ENCODE data around the gene ECPAS.
"Not testable (repeated sequence)": the region's sequence is repeated elsewhere in the genome, so short reads cannot be mapped to it uniquely, and the experiment has no call there.

ECPAS gene

DNA sequence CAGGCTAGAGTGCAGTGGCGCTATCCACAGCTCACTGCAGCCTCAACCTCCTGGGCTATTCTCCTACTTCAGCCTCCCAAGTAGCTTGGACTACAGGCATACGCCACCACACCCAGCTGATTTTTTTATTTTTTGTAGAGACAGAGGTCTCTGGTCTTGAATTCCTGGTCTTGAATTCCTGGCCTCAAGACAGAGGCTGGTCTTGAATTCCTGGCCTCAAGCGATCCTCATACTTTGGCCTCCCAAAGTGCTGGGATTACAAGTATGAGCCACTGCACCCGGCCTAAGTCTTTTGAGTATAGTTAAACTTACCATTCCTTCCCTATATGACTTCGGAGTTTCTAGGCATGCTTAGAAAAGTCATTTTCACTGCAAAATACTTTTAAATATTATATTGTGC lies 29.4 kb downstream of the ECPAS start:
- no peaks in the 10 kb centered on the region for H3K9me3 ChIP-seq (ENCODE audit: insufficient read depth, low read length)
- H3K27ac ChIP-seq (ENCODE audit: low read length) = no peak overlapping the region
- H3K4me3 ChIP-seq (ENCODE audit: low read length) = no peak overlapping the region
- H3K27me3 ChIP-seq (ENCODE audit: low read depth, low read length) = no peaks in the 10 kb centered on the region
- H3K36me3 ChIP-seq (replicated peaks; ENCODE audit: low read depth, low read length) = peaks cover 5% of the 10 kb centered on the region
- H3K4me1 ChIP-seq (ENCODE audit: low read length) = peaks cover 16% of the 10 kb centered on the region; the same call in 1 of the 2 replicates
- H3K4me2 ChIP-seq (ENCODE audit: low read length) = no peak overlapping the region
- H3K9ac ChIP-seq (ENCODE audit: low read length) = no peak overlapping the region
- TF ChIP-seq, protein P1, sequence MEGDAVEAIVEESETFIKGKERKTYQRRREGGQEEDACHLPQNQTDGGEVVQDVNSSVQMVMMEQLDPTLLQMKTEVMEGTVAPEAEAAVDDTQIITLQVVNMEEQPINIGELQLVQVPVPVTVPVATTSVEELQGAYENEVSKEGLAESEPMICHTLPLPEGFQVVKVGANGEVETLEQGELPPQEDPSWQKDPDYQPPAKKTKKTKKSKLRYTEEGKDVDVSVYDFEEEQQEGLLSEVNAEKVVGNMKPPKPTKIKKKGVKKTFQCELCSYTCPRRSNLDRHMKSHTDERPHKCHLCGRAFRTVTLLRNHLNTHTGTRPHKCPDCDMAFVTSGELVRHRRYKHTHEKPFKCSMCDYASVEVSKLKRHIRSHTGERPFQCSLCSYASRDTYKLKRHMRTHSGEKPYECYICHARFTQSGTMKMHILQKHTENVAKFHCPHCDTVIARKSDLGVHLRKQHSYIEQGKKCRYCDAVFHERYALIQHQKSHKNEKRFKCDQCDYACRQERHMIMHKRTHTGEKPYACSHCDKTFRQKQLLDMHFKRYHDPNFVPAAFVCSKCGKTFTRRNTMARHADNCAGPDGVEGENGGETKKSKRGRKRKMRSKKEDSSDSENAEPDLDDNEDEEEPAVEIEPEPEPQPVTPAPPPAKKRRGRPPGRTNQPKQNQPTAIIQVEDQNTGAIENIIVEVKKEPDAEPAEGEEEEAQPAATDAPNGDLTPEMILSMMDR (IDR thresholded peaks at IDR 0.05; ENCODE audit: low read depth, low read length) = no peak
- no peak for TF ChIP-seq EZH2phosphoT487 (IDR thresholded peaks at IDR 0.05; ENCODE audit: low read depth)
- H3K79me2 ChIP-seq (ENCODE audit: low read length) = peaks cover 96% of the 10 kb centered on the region
- H2AFZ ChIP-seq (ENCODE audit: low read depth, low read length) = no peak overlapping the region
- H4K20me1 ChIP-seq (ENCODE audit: insufficient read depth, low read length) = peaks cover 68% of the 10 kb centered on the region

DNA sequence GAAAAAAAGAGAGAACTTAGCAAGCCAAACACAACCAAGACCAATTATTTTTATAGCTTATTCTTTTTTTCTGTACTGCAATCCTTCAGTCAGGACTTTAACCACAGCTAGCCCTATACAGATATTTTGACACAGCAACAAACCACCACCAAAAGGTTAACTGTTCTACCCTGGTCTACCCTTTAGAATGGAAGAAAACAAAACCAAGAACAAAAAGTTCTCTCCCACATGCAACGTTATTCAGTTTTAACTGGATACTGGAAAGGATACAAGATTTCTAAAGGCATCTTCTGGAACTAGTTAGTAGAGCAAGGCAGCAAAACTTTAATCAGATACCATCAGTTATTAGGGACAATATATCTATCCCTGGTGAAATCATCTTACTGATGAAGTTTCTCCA lies 32.6 kb downstream of the ECPAS start:
- peaks cover 44% of the 10 kb centered on the region for H4K20me1 ChIP-seq (ENCODE audit: insufficient read depth, low read length)
- peaks cover 65% of the 10 kb centered on the region for H3K79me2 ChIP-seq (ENCODE audit: low read length)
- H3K4me2 ChIP-seq (ENCODE audit: low read length) = no peak overlapping the region

DNA sequence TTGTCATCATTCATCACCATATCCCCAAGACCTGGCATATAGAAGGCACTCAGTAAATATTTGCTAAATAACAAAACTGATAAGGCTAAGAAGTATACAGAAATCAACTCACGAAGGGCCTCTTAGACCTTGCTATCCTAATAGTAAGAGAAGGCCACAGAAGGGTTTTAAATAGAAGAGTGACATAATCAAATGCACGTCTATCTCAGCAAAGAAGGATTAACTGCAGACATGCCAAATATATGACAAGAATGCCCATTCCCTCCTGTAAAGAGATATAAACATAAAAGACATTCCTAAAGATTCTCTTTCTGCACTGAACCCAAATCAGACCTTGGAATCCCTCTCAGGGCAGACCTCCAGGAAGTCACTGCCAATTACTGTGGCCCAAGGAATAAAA lies 34.1 kb downstream of the ECPAS start:
- TF ChIP-seq, protein P1 (IDR thresholded peaks at IDR 0.05; ENCODE audit: low read depth, low read length) = no peak
- TF ChIP-seq EZH2phosphoT487 (IDR thresholded peaks at IDR 0.05; ENCODE audit: low read depth) = no peak
- Histone ChIP-seq H3K27me3 (ENCODE audit: low read depth, low read length) (no peaks in the 10 kb centered on the region), H3K4me3 (ENCODE audit: low read length) (no peak overlapping the region), H3K9me3 (ENCODE audit: insufficient read depth, low read length) (no peaks in the 10 kb centered on the region), H3K9ac (ENCODE audit: low read length) (no peak overlapping the region), H3K27ac (ENCODE audit: low read length) (no peak overlapping the region), H4K20me1 (ENCODE audit: insufficient read depth, low read length) (peaks cover 31% of the 10 kb centered on the region), H3K79me2 (ENCODE audit: low read length) (peaks cover 51% of the 10 kb centered on the region), H3K36me3 (replicated peaks; ENCODE audit: low read depth, low read length) (peaks cover 21% of the 10 kb centered on the region), H3K4me1 (ENCODE audit: low read length) (no peaks in the 10 kb centered on the region), H2AFZ (ENCODE audit: low read depth, low read length) (no peak overlapping the region), H3K4me2 (ENCODE audit: low read length) (no peak overlapping the region)

More for the DNA sequence above, 32.6 kb downstream of the ECPAS start:
- no peak overlapping the region for H2AFZ ChIP-seq (ENCODE audit: low read depth, low read length)
- no peak overlapping the region for H3K4me3 ChIP-seq (ENCODE audit: low read length)
- TF ChIP-seq, protein P1 (IDR thresholded peaks at IDR 0.05; ENCODE audit: low read depth, low read length) = no peak
- no peak for TF ChIP-seq EZH2phosphoT487 (IDR thresholded peaks at IDR 0.05; ENCODE audit: low read depth)
- H3K27me3 ChIP-seq (ENCODE audit: low read depth, low read length) = no peaks in the 10 kb centered on the region
- H3K4me1 ChIP-seq (ENCODE audit: low read length) = peaks cover 4% of the 10 kb centered on the region; the same call in 1 of the 2 replicates
- H3K36me3 ChIP-seq (replicated peaks; ENCODE audit: low read depth, low read length) = peaks cover 13% of the 10 kb centered on the region
- no peak overlapping the region for H3K27ac ChIP-seq (ENCODE audit: low read length)
- H3K9ac ChIP-seq (ENCODE audit: low read length) = no peak overlapping the region
- H3K9me3 ChIP-seq (ENCODE audit: insufficient read depth, low read length) = no peaks in the 10 kb centered on the region

DNA sequence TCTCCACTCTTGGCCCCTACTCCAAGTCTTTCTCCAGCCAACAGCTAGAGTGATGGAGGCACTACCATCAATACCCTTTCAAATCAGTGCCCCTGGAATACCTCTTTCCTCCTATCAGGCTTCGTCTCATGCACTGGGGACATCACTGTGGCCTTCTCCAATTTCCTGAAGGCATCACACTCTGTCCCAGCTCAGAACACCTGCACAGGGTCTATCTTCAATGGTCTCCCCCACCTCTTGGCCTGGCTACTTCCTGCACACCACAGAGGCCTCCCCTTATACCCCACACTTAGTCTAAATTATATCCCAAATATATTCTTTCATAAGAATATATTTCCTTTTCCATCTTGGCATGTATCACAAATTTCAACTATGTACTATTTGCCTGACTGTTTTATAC lies 34.5 kb downstream of the ECPAS start:
- H3K27me3 ChIP-seq (ENCODE audit: low read depth, low read length) = no peaks in the 10 kb centered on the region
- H2AFZ ChIP-seq (ENCODE audit: low read depth, low read length) = no peak overlapping the region
- H3K4me1 ChIP-seq (ENCODE audit: low read length) = no peaks in the 10 kb centered on the region
- no peak overlapping the region for H3K4me3 ChIP-seq (ENCODE audit: low read length)
- H3K9ac ChIP-seq (ENCODE audit: low read length) = no peak overlapping the region
- TF ChIP-seq, protein P1 (IDR thresholded peaks at IDR 0.05; ENCODE audit: low read depth, low read length) = no peak
- TF ChIP-seq EZH2phosphoT487 (IDR thresholded peaks at IDR 0.05; ENCODE audit: low read depth) = no peak
- no peak overlapping the region for H3K27ac ChIP-seq (ENCODE audit: low read length)
- H3K4me2 ChIP-seq (ENCODE audit: low read length) = no peak overlapping the region
- peaks cover 47% of the 10 kb centered on the region for H3K79me2 ChIP-seq (ENCODE audit: low read length)
- H4K20me1 ChIP-seq (ENCODE audit: insufficient read depth, low read length) = peaks cover 31% of the 10 kb centered on the region
- H3K9me3 ChIP-seq (ENCODE audit: insufficient read depth, low read length) = no peaks in the 10 kb centered on the region
- peaks cover 21% of the 10 kb centered on the region for H3K36me3 ChIP-seq (replicated peaks; ENCODE audit: low read depth, low read length)

DNA sequence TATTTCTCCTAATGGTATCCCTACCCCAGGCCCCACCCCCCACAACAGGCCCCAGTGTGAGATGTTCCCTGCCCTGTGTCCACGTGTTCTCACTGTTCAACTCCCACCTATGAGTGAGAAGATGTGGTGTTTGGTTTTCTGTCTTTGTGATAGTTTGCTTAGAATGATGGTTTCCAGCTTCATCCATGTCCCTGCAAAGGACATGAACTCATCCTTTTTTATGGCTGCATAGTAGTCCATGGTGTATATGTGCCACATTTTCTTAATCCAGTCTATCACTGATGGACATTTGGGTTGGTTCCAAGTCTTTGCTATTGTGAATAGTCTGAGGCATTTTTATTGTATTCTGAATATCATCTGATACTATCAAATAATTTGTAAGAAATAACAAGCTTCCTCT lies 38.4 kb downstream of the ECPAS start:
- not testable (repeated sequence) for H3K9ac ChIP-seq (ENCODE audit: low read length); H4K20me1 ChIP-seq (ENCODE audit: insufficient read depth, low read length)
- peaks cover 34% of the 10 kb centered on the region for H3K36me3 ChIP-seq (replicated peaks; ENCODE audit: low read depth, low read length)

More for the DNA sequence above, 38.4 kb downstream of the ECPAS start:
- H2AFZ ChIP-seq (ENCODE audit: low read depth, low read length); H3K4me3 ChIP-seq (ENCODE audit: low read length); H3K27ac ChIP-seq (ENCODE audit: low read length); H3K4me2 ChIP-seq (ENCODE audit: low read length); H3K27me3 ChIP-seq (ENCODE audit: low read depth, low read length); H3K79me2 ChIP-seq (ENCODE audit: low read length); H3K9me3 ChIP-seq (ENCODE audit: insufficient read depth, low read length): not testable (repeated sequence)
- H3K4me1 ChIP-seq (ENCODE audit: low read length) = peaks cover 14% of the 10 kb centered on the region

Data from OCI-LY3 (cell line).